ENCODE measurements around the gene TTC28.
A peak's percentile ranks its signal among the peaks of the same experiment; 100 is the strongest.
"Not testable (repeated sequence)": the region's sequence is repeated elsewhere in the genome, so short reads cannot be mapped to it uniquely, and the experiment has no call there.

TTC28 gene

GRCh38 chr22:28541137-28541536 is 138.5 kb downstream of the TTC28 start:
- Histone ChIP-seq H3K36me3 (ENCODE audit: control insufficient read depth, insufficient read depth, low read length) (no peaks in the 10 kb centered on the region), H3K4me1 (ENCODE audit: control insufficient read depth, insufficient read depth, low read length) (peaks cover 14% of the 10 kb centered on the region), H3K4me3 (ENCODE audit: insufficient read depth, low read depth, low read length) (no peak overlapping the region), H3K27ac (ENCODE audit: insufficient read depth, low read depth, low read length, poor library complexity, severe bottlenecking) (no peak overlapping the region), H3K27me3 (ENCODE audit: control insufficient read depth, insufficient read depth, low read length, poor library complexity, severe bottlenecking) (no peaks in the 10 kb centered on the region), H3K9me3 (ENCODE audit: control insufficient read depth, low read length) (no peaks in the 10 kb centered on the region)
- WGBS, 2 experiments = 4 to 11% methylated on average over 2 of the region's 2 CpGs

GRCh38 chr22:28538922-28539321 is 140.7 kb downstream of the TTC28 start:
- no peaks in the 10 kb centered on the region for H3K9me3 ChIP-seq (ENCODE audit: control insufficient read depth, low read length)
- no peak overlapping the region for H3K4me3 ChIP-seq (ENCODE audit: insufficient read depth, low read depth, low read length)
- H3K27me3 ChIP-seq (ENCODE audit: control insufficient read depth, insufficient read depth, low read length, poor library complexity, severe bottlenecking) = no peaks in the 10 kb centered on the region
- 90 to 97% methylated on average over 2 of the region's 2 CpGs for WGBS, 2 experiments
- H3K27ac ChIP-seq (ENCODE audit: insufficient read depth, low read depth, low read length, poor library complexity, severe bottlenecking) = no peak overlapping the region
- H3K4me1 ChIP-seq (ENCODE audit: control insufficient read depth, insufficient read depth, low read length) = peaks cover 14% of the 10 kb centered on the region
- H3K36me3 ChIP-seq (ENCODE audit: control insufficient read depth, insufficient read depth, low read length) = no peaks in the 10 kb centered on the region

- not testable (repeated sequence) for H3K9me3 ChIP-seq (ENCODE audit: control insufficient read depth, low read length); H3K4me3 ChIP-seq (ENCODE audit: insufficient read depth, low read depth, low read length); H3K27me3 ChIP-seq (ENCODE audit: control insufficient read depth, insufficient read depth, low read length, poor library complexity, severe bottlenecking); H3K4me1 ChIP-seq (ENCODE audit: control insufficient read depth, insufficient read depth, low read length); H3K27ac ChIP-seq (ENCODE audit: insufficient read depth, low read depth, low read length, poor library complexity, severe bottlenecking); H3K36me3 ChIP-seq (ENCODE audit: control insufficient read depth, insufficient read depth, low read length)
- 84 to 93% methylated on average over 3 of the region's 4 CpGs for WGBS, 2 experiments
Observed at GRCh38 chr22:28530565-28530964, 149.1 kb downstream of the TTC28 start.

- not testable (repeated sequence) for H3K36me3 ChIP-seq (ENCODE audit: control insufficient read depth, insufficient read depth, low read length); H3K27me3 ChIP-seq (ENCODE audit: control insufficient read depth, insufficient read depth, low read length, poor library complexity, severe bottlenecking); H3K4me3 ChIP-seq (ENCODE audit: insufficient read depth, low read depth, low read length); H3K4me1 ChIP-seq (ENCODE audit: control insufficient read depth, insufficient read depth, low read length); H3K27ac ChIP-seq (ENCODE audit: insufficient read depth, low read depth, low read length, poor library complexity, severe bottlenecking); H3K9me3 ChIP-seq (ENCODE audit: control insufficient read depth, low read length)
- 91 to 95% methylated on average over 10 of the region's 10 CpGs for WGBS, 2 experiments
Observed at GRCh38 chr22:28529144-28529543, 150.5 kb downstream of the TTC28 start.

GRCh38 chr22:28521451-28521850 is 158.2 kb downstream of the TTC28 start:
- Histone ChIP-seq H3K4me3 (ENCODE audit: insufficient read depth, low read depth, low read length) (no peak overlapping the region), H3K27ac (ENCODE audit: insufficient read depth, low read depth, low read length, poor library complexity, severe bottlenecking) (peak overlapping the region; percentile 26), H3K36me3 (ENCODE audit: control insufficient read depth, insufficient read depth, low read length) (no peaks in the 10 kb centered on the region), H3K27me3 (ENCODE audit: control insufficient read depth, insufficient read depth, low read length, poor library complexity, severe bottlenecking) (no peaks in the 10 kb centered on the region), H3K9me3 (ENCODE audit: control insufficient read depth, low read length) (no peaks in the 10 kb centered on the region), H3K4me1 (ENCODE audit: control insufficient read depth, insufficient read depth, low read length) (peaks cover 4% of the 10 kb centered on the region)
- WGBS, 2 experiments = 88 to 89% methylated on average over 3 of the region's 3 CpGs

- no peaks in the 10 kb centered on the region for H3K27me3 ChIP-seq (ENCODE audit: control insufficient read depth, insufficient read depth, low read length, poor library complexity, severe bottlenecking)
- H3K4me3 ChIP-seq (ENCODE audit: insufficient read depth, low read depth, low read length) = no peak overlapping the region
- H3K36me3 ChIP-seq (ENCODE audit: control insufficient read depth, insufficient read depth, low read length) = no peaks in the 10 kb centered on the region
- no peaks in the 10 kb centered on the region for H3K9me3 ChIP-seq (ENCODE audit: control insufficient read depth, low read length)
- H3K4me1 ChIP-seq (ENCODE audit: control insufficient read depth, insufficient read depth, low read length) = no peaks in the 10 kb centered on the region
- WGBS, 2 experiments = 90% methylated on average over 3 of the region's 3 CpGs
- H3K27ac ChIP-seq (ENCODE audit: insufficient read depth, low read depth, low read length, poor library complexity, severe bottlenecking) = no peak overlapping the region
Observed at GRCh38 chr22:28514321-28514821, 165.3 kb downstream of the TTC28 start.

GRCh38 chr22:28512387-28512786 is 167.3 kb downstream of the TTC28 start:
- 96 to 98% methylated on average over 1 of the region's 2 CpGs for WGBS, 2 experiments
- not testable (repeated sequence) for H3K36me3 ChIP-seq (ENCODE audit: control insufficient read depth, insufficient read depth, low read length); H3K4me3 ChIP-seq (ENCODE audit: insufficient read depth, low read depth, low read length); H3K9me3 ChIP-seq (ENCODE audit: control insufficient read depth, low read length); H3K4me1 ChIP-seq (ENCODE audit: control insufficient read depth, insufficient read depth, low read length); H3K27me3 ChIP-seq (ENCODE audit: control insufficient read depth, insufficient read depth, low read length, poor library complexity, severe bottlenecking); H3K27ac ChIP-seq (ENCODE audit: insufficient read depth, low read depth, low read length, poor library complexity, severe bottlenecking)

- Histone ChIP-seq H3K4me3 (ENCODE audit: insufficient read depth, low read depth, low read length) (no peak overlapping the region), H3K36me3 (ENCODE audit: control insufficient read depth, insufficient read depth, low read length) (no peaks in the 10 kb centered on the region), H3K9me3 (ENCODE audit: control insufficient read depth, low read length) (no peaks in the 10 kb centered on the region), H3K27ac (ENCODE audit: insufficient read depth, low read depth, low read length, poor library complexity, severe bottlenecking) (no peak overlapping the region), H3K27me3 (ENCODE audit: control insufficient read depth, insufficient read depth, low read length, poor library complexity, severe bottlenecking) (no peaks in the 10 kb centered on the region), H3K4me1 (ENCODE audit: control insufficient read depth, insufficient read depth, low read length) (no peaks in the 10 kb centered on the region)
Observed at GRCh38 chr22:28507896-28508295, 171.7 kb downstream of the TTC28 start.

- 89 to 91% methylated on average over 9 of the region's 9 CpGs for WGBS, 2 experiments
- H3K27me3 ChIP-seq (ENCODE audit: control insufficient read depth, insufficient read depth, low read length, poor library complexity, severe bottlenecking) = no peaks in the 10 kb centered on the region
- H3K4me3 ChIP-seq (ENCODE audit: insufficient read depth, low read depth, low read length) = no peak overlapping the region
- H3K4me1 ChIP-seq (ENCODE audit: control insufficient read depth, insufficient read depth, low read length) = no peaks in the 10 kb centered on the region
- no peak overlapping the region for H3K27ac ChIP-seq (ENCODE audit: insufficient read depth, low read depth, low read length, poor library complexity, severe bottlenecking)
- no peaks in the 10 kb centered on the region for H3K36me3 ChIP-seq (ENCODE audit: control insufficient read depth, insufficient read depth, low read length)
- no peaks in the 10 kb centered on the region for H3K9me3 ChIP-seq (ENCODE audit: control insufficient read depth, low read length)
Observed at GRCh38 chr22:28506150-28506535, 173.5 kb downstream of the TTC28 start.

- H3K9me3 ChIP-seq (ENCODE audit: control insufficient read depth, low read length) = no peaks in the 10 kb centered on the region
- H3K4me1 ChIP-seq (ENCODE audit: control insufficient read depth, insufficient read depth, low read length) = no peaks in the 10 kb centered on the region
- no peaks in the 10 kb centered on the region for H3K27me3 ChIP-seq (ENCODE audit: control insufficient read depth, insufficient read depth, low read length, poor library complexity, severe bottlenecking)
- H3K27ac ChIP-seq (ENCODE audit: insufficient read depth, low read depth, low read length, poor library complexity, severe bottlenecking) = no peak overlapping the region
- WGBS, 2 experiments = 78 to 81% methylated on average over 15 of the region's 15 CpGs
- no peak overlapping the region for H3K4me3 ChIP-seq (ENCODE audit: insufficient read depth, low read depth, low read length)
- H3K36me3 ChIP-seq (ENCODE audit: control insufficient read depth, insufficient read depth, low read length) = no peaks in the 10 kb centered on the region
Observed at GRCh38 chr22:28505416-28506149, 174.1 kb downstream of the TTC28 start.

All from ectodermal cell (in vitro differentiated cells).